T-cell (primary cell): ENCODE results near the gene MTMR11. TPM values are rescaled to one million over a fixed set of nuclear protein-coding genes. Genes with fewer than 3 reads are reported as not detected.

Source experiments
- ATAC-seq, 4 experiments: fragments of 200-7000 bp in 3 of 4; fragments of 150-1000 bp in 1 of 4; cut with Tn5 transposase; replicated peaks in 1 of 4; 1 replicate in 3 of 4; 2 replicates in 1 of 4; pipeline ENCODE4 v1.10.0; 2021; ENCODE audit warnings: moderate library complexity in 3 of 4, mild to moderate bottlenecking in 2 of 4, moderate number of reproducible peaks in 1 of 4
- CTCF ChIA-PET, 2 donors: fragments of 300-600 bp; sonication (Branson Sonifier 250); formaldehyde crosslinking; loops; one replicate each; lab custom pipeline; 2022; ENCODE audit warnings: antibody characterized with exemption in 2 of 2; lab: Charles Lee
- POLR2A ChIA-PET, 2 donors: fragments of 300-600 bp; sonication (Branson Sonifier 250); formaldehyde crosslinking; loops; one replicate each; lab custom pipeline; 2022; ENCODE audit warnings: antibody characterized with exemption in 2 of 2; lab: Charles Lee
- DNase-seq, 35 experiments: peaks; one replicate each; pipeline versions ENCODE4 v3.0.0 to v3.0.0-alpha.2; 2013 to 2023
- H3K27ac ChIP-seq: one replicate; pipeline ENCODE4 v1.5.1; 2013; ENCODE audit warnings: low read length
- H3K27me3 ChIP-seq, 2 experiments: replicated peaks in 1 of 2; 1 replicate in 1 of 2; 2 replicates in 1 of 2; pipeline versions ENCODE4 v1.6.1 to v1.7.0; 2013; ENCODE audit warnings: low read length in 1 of 2, mixed read lengths in 1 of 2; ENCODE audit not compliant: control insufficient read depth in 2 of 2, insufficient read depth in 2 of 2; ENCODE audit errors: extremely low read depth in 1 of 2
- H3K36me3 ChIP-seq, 2 donors: 1 replicate in 1 of 2; 2 replicates in 1 of 2; pipeline versions ENCODE4 v1.6.1 to v1.7.0; 2013; ENCODE audit warnings: low read length in 1 of 2; ENCODE audit not compliant: control insufficient read depth in 2 of 2, insufficient read depth in 1 of 2; ENCODE audit errors: extremely low read depth in 1 of 2
- H3K4me1 ChIP-seq, 2 experiments: 1 replicate in 1 of 2; 2 replicates in 1 of 2; pipeline versions ENCODE4 v1.6.1 to v1.7.0; 2013; ENCODE audit warnings: low read length in 2 of 2, mixed read lengths in 1 of 2; ENCODE audit not compliant: insufficient read depth in 2 of 2, control insufficient read depth in 1 of 2; ENCODE audit errors: extremely low read depth in 1 of 2
- H3K4me3 ChIP-seq, 2 donors: 1 replicate in 1 of 2; 2 replicates in 1 of 2; pipeline versions ENCODE4 v1.5.1 to v1.7.0; 2013; ENCODE audit warnings: mild to moderate bottlenecking in 2 of 2, low read length in 1 of 2, moderate library complexity in 1 of 2; ENCODE audit not compliant: control insufficient read depth in 1 of 2; ENCODE audit errors: extremely low read depth in 1 of 2
- H3K9me3 ChIP-seq: 2 replicates; pipeline ENCODE4 v1.7.0; 2013
- H3K27ac Mint-ChIP-seq, 2 donors: one replicate each; pipeline ENCODE4 v1.8.0; 2020 to 2021; ENCODE audit warnings: mild to moderate bottlenecking in 2 of 2, mixed read lengths in 2 of 2
- H3K27me3 Mint-ChIP-seq, 2 donors: one replicate each; pipeline ENCODE4 v1.8.0; 2021 to 2022; ENCODE audit warnings: mixed read lengths in 2 of 2
- H3K36me3 Mint-ChIP-seq: one replicate; pipeline ENCODE4 v1.8.0; 2021; ENCODE audit warnings: mixed read lengths
- H3K4me1 Mint-ChIP-seq, 3 donors: one replicate each; pipeline ENCODE4 v1.8.0; 2020 to 2022; ENCODE audit warnings: mixed read lengths in 3 of 3, mild to moderate bottlenecking in 1 of 3
- H3K4me3 Mint-ChIP-seq, 3 donors: one replicate each; pipeline ENCODE4 v1.8.0; 2020 to 2022; ENCODE audit warnings: mild to moderate bottlenecking in 3 of 3, mixed read lengths in 3 of 3, moderate library complexity in 3 of 3
- H3K9me3 Mint-ChIP-seq, 3 donors: one replicate each; pipeline ENCODE4 v1.8.0; 2020 to 2022; ENCODE audit warnings: mixed read lengths in 3 of 3
- WGBS: methylation state at CpG from one replicate; pipeline ENCODE4 v1.1.5; 2013; ENCODE audit warnings: missing lambda C conversion rate; ENCODE audit not compliant: insufficient coverage; 5-methylcytosine and 5-hydroxymethylcytosine counted together
- total RNA-seq, 35 experiments: library from RNA in 6 of 35; stranded (reverse) in 6 of 35; fragments of 120-200 nt in 1 of 35; gene quantifications; one replicate each; pipeline versions ENCODE4 v1.2.1 to v1.2.4 and lab custom pipeline; 2013 to 2026

The MTMR11 gene
- total RNA-seq, 5 donors from 2014 or later (not counting 1 experiment from before 2014, with no cell fraction given), result 0.58 to 2.5 (median 1.5) TPM

DNA sequence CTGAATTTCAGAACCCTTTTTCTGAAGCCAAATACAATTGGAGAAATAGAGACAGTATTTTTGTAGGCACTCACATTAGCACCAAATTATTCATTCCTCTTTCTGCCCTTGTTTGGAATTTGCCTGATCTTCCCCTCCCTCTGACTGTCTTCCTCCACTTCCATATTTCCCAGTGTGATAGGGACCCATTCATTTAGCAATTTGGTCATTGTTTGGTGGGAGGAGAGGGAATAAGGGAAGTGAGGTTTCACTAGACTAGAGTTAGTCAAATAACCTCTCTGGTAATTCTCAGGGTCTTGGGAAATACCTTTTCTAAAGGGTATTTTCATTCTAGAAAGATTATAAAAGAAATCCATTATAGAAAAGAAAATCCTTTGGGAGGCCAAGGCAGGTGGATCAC lies 31.0 kb upstream of the MTMR11 start:
- H3K4me1 Mint-ChIP-seq, result peaks cover 5 to 11% (median 9%) of the 10 kb centered on the region in 3 donors
- H3K27ac Mint-ChIP-seq, result no peak overlapping the region
- no peak overlapping the region for H3K27ac ChIP-seq
- POLR2A ChIA-PET, result no interaction called here
- CTCF ChIA-PET, result interaction anchor here in 1 of 2 donors (0.9 kb wide), 1 partner anchor 219 kb away, joined by 4 read pairs; no protein-coding TSS in a partner anchor
- H3K4me3 Mint-ChIP-seq, result no peak overlapping the region
- no peaks in the 10 kb centered on the region for H3K4me1 ChIP-seq
- no peaks in the 10 kb centered on the region for H3K27me3 Mint-ChIP-seq
- ATAC-seq, result no peak
- H3K4me3 ChIP-seq, result no peak overlapping the region
- H3K27me3 ChIP-seq, result no peaks in the 10 kb centered on the region
- peaks cover 5 to 49% of the 10 kb centered on the region in 2 donors for H3K36me3 ChIP-seq
- DNase-seq, result no peak
- H3K9me3 ChIP-seq, result no peaks in the 10 kb centered on the region
- H3K36me3 Mint-ChIP-seq, result peaks cover 41% of the 10 kb centered on the region
- H3K9me3 Mint-ChIP-seq, result no peaks in the 10 kb centered on the region

GRCh38 chr1:149967041-149967440 lies 30.4 kb upstream of the MTMR11 start:
- DNase-seq, result no peak
- no peaks in the 10 kb centered on the region for H3K27me3 ChIP-seq
- no peaks in the 10 kb centered on the region for H3K9me3 ChIP-seq
- no peaks in the 10 kb centered on the region for H3K9me3 Mint-ChIP-seq
- H3K36me3 ChIP-seq, result peaks cover 5 to 48% of the 10 kb centered on the region in 2 donors
- no peak overlapping the region for H3K4me3 Mint-ChIP-seq
- ChIA-PET POLR2A (interaction anchor here in 1 of 2 donors (0.5 kb wide), 1 partner anchor 585 kb away, joined by 4 read pairs; no protein-coding TSS in a partner anchor), CTCF (interaction anchor here in 1 of 2 donors (0.9 kb wide), 1 partner anchor 220 kb away, joined by 4 read pairs; no protein-coding TSS in a partner anchor)
- peaks cover 3 to 4% of the 10 kb centered on the region in 2 experiments for H3K4me1 ChIP-seq
- H3K4me3 ChIP-seq, result no peak overlapping the region
- no peak overlapping the region for H3K27ac ChIP-seq
- no CpG with 5 or more reads among the region's 3 CpGs for WGBS
- peaks cover 11 to 17% (median 15%) of the 10 kb centered on the region in 3 donors for H3K4me1 Mint-ChIP-seq
- H3K36me3 Mint-ChIP-seq, result peaks cover 36% of the 10 kb centered on the region
- no peaks in the 10 kb centered on the region for H3K27me3 Mint-ChIP-seq
- H3K27ac Mint-ChIP-seq, result no peak overlapping the region
- no peak for ATAC-seq

GRCh38 chr1:149966405-149966804 lies 29.7 kb upstream of the MTMR11 start:
- no CpG with 5 or more reads among the region's 1 CpG for WGBS
- Mint-ChIP-seq H3K27ac (peak overlapping the region in 1 of 2 donors; percentile 55), H3K4me1 (peaks cover 14 to 22% (median 21%) of the 10 kb centered on the region in 3 donors), H3K27me3 (no peaks in the 10 kb centered on the region), H3K36me3 (peaks cover 33% of the 10 kb centered on the region), H3K4me3 (no peak overlapping the region), H3K9me3 (no peaks in the 10 kb centered on the region)
- CTCF ChIA-PET, result interaction anchor here in 1 of 2 donors (0.5 kb wide), 1 partner anchor 221 kb away, joined by 3 read pairs; no protein-coding TSS in a partner anchor
- Histone ChIP-seq H3K4me1 (peaks cover 3 to 4% of the 10 kb centered on the region in 2 experiments), H3K9me3 (no peaks in the 10 kb centered on the region), H3K27ac (no peak overlapping the region), H3K27me3 (no peaks in the 10 kb centered on the region), H3K36me3 (peaks cover 5 to 43% of the 10 kb centered on the region in 2 donors), H3K4me3 (no peak overlapping the region)
- POLR2A ChIA-PET, result interaction anchor here in 1 of 2 donors (0.5 kb wide), 1 partner anchor 586 kb away, joined by 4 read pairs; no protein-coding TSS in a partner anchor
- ATAC-seq (no peak), DNase-seq (no peak)

- Histone ChIP-seq H3K36me3 (peaks cover 5 to 36% of the 10 kb centered on the region in 2 donors), H3K9me3 (no peaks in the 10 kb centered on the region), H3K4me3 (no peak overlapping the region), H3K4me1 (peaks cover 3 to 4% of the 10 kb centered on the region in 2 experiments), H3K27me3 (no peaks in the 10 kb centered on the region), H3K27ac (no peak overlapping the region)
- Mint-ChIP-seq H3K9me3 (no peaks in the 10 kb centered on the region), H3K36me3 (peaks cover 27% of the 10 kb centered on the region), H3K27ac (peak overlapping the region; percentile 18 to 70), H3K4me3 (no peak overlapping the region), H3K4me1 (peaks cover 14 to 22% (median 21%) of the 10 kb centered on the region in 3 donors), H3K27me3 (no peaks in the 10 kb centered on the region)
- ATAC-seq (peak; percentile 43 to 67 (median 55)), DNase-seq (peak in 1 of 35 experiments; percentile 23)
- ChIA-PET POLR2A (interaction anchor here in 1 of 2 donors (0.5 kb wide), 1 partner anchor 304 kb away, joined by 4 read pairs; the partner anchor contains the start of gene APH1A), CTCF (interaction anchor here in 1 of 2 donors (0.5 kb wide), 1 partner anchor 48 kb away, joined by 3 read pairs; no protein-coding TSS in a partner anchor)
- WGBS, result 61% methylated on average over 3 of the region's 3 CpGs
Observed at GRCh38 chr1:149965440-149965839, 28.8 kb upstream of the MTMR11 start.

GRCh38 chr1:149963358-149963757 lies 26.7 kb upstream of the MTMR11 start:
- WGBS, result no CpG with 5 or more reads among the region's 3 CpGs
- DNase-seq (no peak), ATAC-seq (no peak)
- Mint-ChIP-seq H3K27me3 (no peaks in the 10 kb centered on the region), H3K9me3 (no peaks in the 10 kb centered on the region), H3K4me3 (no peak overlapping the region), H3K36me3 (peaks cover 34% of the 10 kb centered on the region), H3K4me1 (peaks cover 14 to 22% (median 21%) of the 10 kb centered on the region in 3 donors), H3K27ac (peak overlapping the region in 1 of 2 donors; percentile 40)
- Histone ChIP-seq H3K27me3 (no peaks in the 10 kb centered on the region), H3K9me3 (no peaks in the 10 kb centered on the region), H3K27ac (no peak overlapping the region), H3K36me3 (peaks cover 5 to 34% of the 10 kb centered on the region in 2 donors), H3K4me3 (no peak overlapping the region), H3K4me1 (peaks cover 3 to 4% of the 10 kb centered on the region in 2 experiments)
- POLR2A ChIA-PET, result no interaction called here
- CTCF ChIA-PET, result interaction anchor here (1.1 to 1.4 kb wide), 3 partner anchors 48 to 224 kb away, joined by 4 to 7 read pairs (median 5); partner anchors contain the start of gene OTUD7B (in 1 of the 2)

DNA sequence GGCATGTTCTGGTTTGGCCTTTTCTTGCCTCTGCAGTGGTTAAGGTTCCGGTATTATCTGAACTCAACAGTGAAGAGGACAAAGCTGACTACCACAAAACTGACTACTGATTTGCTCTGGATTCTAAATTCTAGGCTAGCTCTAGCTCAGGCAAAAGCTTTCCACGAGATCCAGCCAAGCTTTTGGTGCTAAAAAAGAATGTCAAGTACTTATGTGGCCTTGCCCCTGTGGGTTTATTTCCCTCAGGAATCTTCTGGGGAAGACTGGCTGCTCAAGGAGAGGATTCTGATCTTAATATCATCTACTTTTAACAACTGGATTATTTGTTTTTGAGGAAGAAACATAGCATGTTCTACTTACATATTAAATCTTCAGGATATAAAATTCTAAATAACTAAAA lies 26.1 kb upstream of the MTMR11 start:
- no peaks in the 10 kb centered on the region for H3K9me3 Mint-ChIP-seq
- peak overlapping the region; percentile 40 to 55 for H3K27ac Mint-ChIP-seq
- no peak overlapping the region for H3K4me3 ChIP-seq
- ChIA-PET POLR2A (no interaction called here), CTCF (interaction anchor here (0.5 to 3.1 kb wide), 14 partner anchors 18 to 227 kb away, joined by 3 to 40 read pairs (median 3); partner anchors contain the start of gene OTUD7B (in 1 of the 2))
- H3K36me3 Mint-ChIP-seq, result peaks cover 35% of the 10 kb centered on the region
- no CpG with 5 or more reads among the region's 2 CpGs for WGBS
- peaks cover 14 to 22% (median 21%) of the 10 kb centered on the region in 3 donors for H3K4me1 Mint-ChIP-seq
- H3K4me1 ChIP-seq, result peaks cover 3 to 4% of the 10 kb centered on the region in 2 experiments
- H3K27me3 ChIP-seq, result no peaks in the 10 kb centered on the region
- no peaks in the 10 kb centered on the region for H3K27me3 Mint-ChIP-seq
- no peak overlapping the region for H3K4me3 Mint-ChIP-seq
- peaks cover 5 to 34% of the 10 kb centered on the region in 2 donors for H3K36me3 ChIP-seq
- H3K9me3 ChIP-seq, result no peaks in the 10 kb centered on the region
- ATAC-seq (no peak), DNase-seq (no peak)
- H3K27ac ChIP-seq, result no peak overlapping the region
